Neural cell (in vitro differentiated cells): ENCODE results near the gene HOXA3. TPM values are rescaled to one million over a fixed set of nuclear protein-coding genes. Genes with fewer than 3 reads are reported as not detected.

Source experiments
- H2AFZ ChIP-seq: fragments of 200-600, 300-800 bp; sonication (generic), shearing (Covaris generic); 2 replicates; pipeline ENCODE4 v1.6.0; 2014; ENCODE audit warnings: low read depth, mild to moderate bottlenecking, antibody characterized with exemption, low read length, moderate library complexity
- H3F3A ChIP-seq: fragments of 200-600 bp; shearing (Covaris generic); 2 replicates; pipeline ENCODE4 v1.6.1; 2016; ENCODE audit warnings: mild to moderate bottlenecking, moderate library complexity, mixed read lengths, antibody characterized with exemption, low read length; ENCODE audit not compliant: insufficient read depth, poor library complexity, severe bottlenecking
- H3K27ac ChIP-seq: fragments of 200-600, 300-800 bp; sonication (generic), shearing (Covaris generic); 2 replicates; pipeline ENCODE4 v1.5.1; 2014; ENCODE audit warnings: mild to moderate bottlenecking, low read length, moderate library complexity
- H3K27me3 ChIP-seq: fragments of 300-800, 200-600 bp; sonication (generic), shearing (Covaris generic); 2 replicates; pipeline ENCODE4 v1.6.0; 2014; ENCODE audit warnings: mild to moderate bottlenecking, low read depth, low read length, moderate library complexity; ENCODE audit not compliant: insufficient read depth
- H3K36me3 ChIP-seq: fragments of 300-800, 200-600 bp; sonication (generic), shearing (Covaris generic); 2 replicates; pipeline ENCODE4 v1.5.1; 2014; ENCODE audit warnings: mild to moderate bottlenecking, antibody characterized with exemption, low read length, moderate library complexity; ENCODE audit not compliant: insufficient read depth
- H3K4me2 ChIP-seq: fragments of 300-800, 200-600 bp; sonication (generic), shearing (Covaris generic); 2 replicates; pipeline ENCODE4 v1.6.0; 2014; ENCODE audit warnings: mild to moderate bottlenecking, low read length
- H3K4me3 ChIP-seq: fragments of 300-800, 200-600 bp; sonication (generic), shearing (Covaris generic); 2 replicates; pipeline ENCODE4 v1.5.1; 2014; ENCODE audit warnings: mild to moderate bottlenecking, low read length, moderate library complexity
- H3K79me2 ChIP-seq: fragments of 200-600 bp; shearing (Covaris generic); replicated peaks from 2 replicates; pipeline ENCODE4 v1.6.0; 2014; ENCODE audit warnings: mild to moderate bottlenecking, low read length, moderate library complexity; ENCODE audit not compliant: insufficient read depth
- H3K9ac ChIP-seq: fragments of 300-800, 200-600 bp; sonication (generic), shearing (Covaris generic); 2 replicates; pipeline ENCODE4 v1.6.1; 2016; ENCODE audit warnings: mild to moderate bottlenecking, low read length, mixed read lengths
- H3K9me2 ChIP-seq: fragments of 200-600 bp; shearing (Covaris generic); 2 replicates; pipeline ENCODE4 v1.6.1; 2016; ENCODE audit warnings: mild to moderate bottlenecking, low read length, mixed read lengths; ENCODE audit not compliant: insufficient read depth
- H3K9me3 ChIP-seq: fragments of 200-600, 300-800 bp; sonication (generic), shearing (Covaris generic); 2 replicates; pipeline ENCODE4 v1.6.1; 2016; ENCODE audit warnings: mild to moderate bottlenecking, mixed run types, low read length, moderate library complexity, mixed read lengths
- H4K20me1 ChIP-seq: fragments of 200-600 bp; shearing (Covaris generic); 2 replicates; pipeline ENCODE4 v1.6.1; 2016; ENCODE audit warnings: mild to moderate bottlenecking, mixed run types; ENCODE audit not compliant: insufficient read depth
- EP300 ChIP-seq: fragments of 450-650 bp; conservative IDR thresholded peaks from 2 replicates; pipeline ENCODE4 v1.6.1; 2014; ENCODE audit warnings: antibody characterized with exemption, mild to moderate bottlenecking, moderate library complexity; ENCODE audit not compliant: poor library complexity, severe bottlenecking
- EZH2 ChIP-seq: fragments of 200-600, 300-800 bp; shearing (Covaris generic), sonication (generic); IDR thresholded peaks from 2 replicates; pipeline ENCODE4 v1.6.1; 2014; ENCODE audit warnings: antibody characterized with exemption, low read length, borderline replicate concordance, mild to moderate bottlenecking; ENCODE audit not compliant: insufficient read depth, poor library complexity, severe bottlenecking
- MXI1 ChIP-seq: fragments of 450-650 bp; conservative IDR thresholded peaks from 2 replicates; pipeline ENCODE4 v1.6.1; 2014; ENCODE audit warnings: antibody characterized with exemption, mild to moderate bottlenecking; ENCODE audit not compliant: poor library complexity, severe bottlenecking
- RAD21 ChIP-seq: fragments of 450-650 bp; conservative IDR thresholded peaks from 2 replicates; pipeline ENCODE4 v1.6.1; 2014; ENCODE audit warnings: antibody characterized with exemption, mild to moderate bottlenecking, moderate library complexity
- SMC3 ChIP-seq: fragments of 450-650 bp; conservative IDR thresholded peaks from 2 replicates; pipeline ENCODE4 v1.6.1; 2014; ENCODE audit warnings: antibody characterized with exemption, mild to moderate bottlenecking, moderate library complexity; ENCODE audit not compliant: poor library complexity
- TAF1 ChIP-seq: IDR thresholded peaks from 2 replicates; pipeline ENCODE4 v1.6.1; 2012; ENCODE audit warnings: low read depth
- polyA plus RNA-seq: library from polyadenylated mRNA; depleted of rRNA; stranded (reverse); fragments of >200 nt; gene quantifications from 2 replicates; pipeline ENCODE4 v1.2.3, GENCODE V29; 2014
- TF ChIP-seq, protein P1 (sequence below): IDR thresholded peaks from 2 replicates; pipeline ENCODE4 v1.6.1; 2012; ENCODE audit warnings: borderline replicate concordance

The HOXA3 gene
- polyA plus RNA-seq, 1 donor from 2014 or later: not detected

DNA sequence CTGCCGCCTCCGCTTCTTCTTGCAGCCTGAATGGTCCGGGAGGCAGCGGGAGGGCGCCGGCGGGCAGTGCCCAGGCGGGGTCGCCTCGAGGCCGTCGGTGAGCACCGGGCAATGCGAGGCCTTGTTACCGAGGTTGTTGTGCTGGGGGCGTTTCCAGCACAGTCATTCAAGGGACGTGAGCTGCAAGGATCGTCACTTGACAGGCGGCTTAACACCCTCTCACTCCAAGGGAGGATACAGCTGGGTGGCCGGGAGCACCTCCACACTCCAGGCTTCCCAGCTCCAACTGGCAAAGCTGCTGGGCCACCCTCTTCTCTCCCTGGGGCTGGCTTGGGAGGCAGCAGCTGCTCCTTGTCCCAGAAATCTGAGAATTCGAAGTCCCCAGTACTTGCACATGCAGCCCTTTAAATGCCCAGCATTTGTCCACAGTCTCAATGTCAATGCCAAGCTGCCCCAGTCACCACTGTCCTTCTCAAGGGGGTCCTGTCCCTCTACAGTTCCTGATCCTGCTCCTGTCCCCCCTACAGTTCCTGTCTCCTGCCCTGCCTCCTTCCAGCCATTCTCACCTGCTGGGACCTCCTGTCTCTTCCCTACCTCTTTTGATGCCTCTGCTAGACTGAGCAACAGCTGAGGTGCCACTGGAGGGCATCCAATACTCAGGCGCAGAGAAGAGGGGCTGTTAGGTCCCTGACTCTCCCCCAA is 37.1 kb upstream of the HOXA3 start:
- Histone ChIP-seq H2AFZ (no peak overlapping the region), H3K4me2 (no peak overlapping the region), H3K9me2 (no peaks in the 10 kb centered on the region), H3K27me3 (peaks cover 100% of the 10 kb centered on the region), H3K4me3 (no peak overlapping the region), H3F3A (no peaks in the 10 kb centered on the region), H3K79me2 (no peaks in the 10 kb centered on the region), H3K9me3 (peaks cover 6% of the 10 kb centered on the region), H3K36me3 (no peaks in the 10 kb centered on the region), H4K20me1 (no peaks in the 10 kb centered on the region), H3K27ac (no peak overlapping the region), H3K9ac (no peak overlapping the region)
- no peak for TF ChIP-seq TAF1
- peak; percentile 26 for TF ChIP-seq EZH2

DNA sequence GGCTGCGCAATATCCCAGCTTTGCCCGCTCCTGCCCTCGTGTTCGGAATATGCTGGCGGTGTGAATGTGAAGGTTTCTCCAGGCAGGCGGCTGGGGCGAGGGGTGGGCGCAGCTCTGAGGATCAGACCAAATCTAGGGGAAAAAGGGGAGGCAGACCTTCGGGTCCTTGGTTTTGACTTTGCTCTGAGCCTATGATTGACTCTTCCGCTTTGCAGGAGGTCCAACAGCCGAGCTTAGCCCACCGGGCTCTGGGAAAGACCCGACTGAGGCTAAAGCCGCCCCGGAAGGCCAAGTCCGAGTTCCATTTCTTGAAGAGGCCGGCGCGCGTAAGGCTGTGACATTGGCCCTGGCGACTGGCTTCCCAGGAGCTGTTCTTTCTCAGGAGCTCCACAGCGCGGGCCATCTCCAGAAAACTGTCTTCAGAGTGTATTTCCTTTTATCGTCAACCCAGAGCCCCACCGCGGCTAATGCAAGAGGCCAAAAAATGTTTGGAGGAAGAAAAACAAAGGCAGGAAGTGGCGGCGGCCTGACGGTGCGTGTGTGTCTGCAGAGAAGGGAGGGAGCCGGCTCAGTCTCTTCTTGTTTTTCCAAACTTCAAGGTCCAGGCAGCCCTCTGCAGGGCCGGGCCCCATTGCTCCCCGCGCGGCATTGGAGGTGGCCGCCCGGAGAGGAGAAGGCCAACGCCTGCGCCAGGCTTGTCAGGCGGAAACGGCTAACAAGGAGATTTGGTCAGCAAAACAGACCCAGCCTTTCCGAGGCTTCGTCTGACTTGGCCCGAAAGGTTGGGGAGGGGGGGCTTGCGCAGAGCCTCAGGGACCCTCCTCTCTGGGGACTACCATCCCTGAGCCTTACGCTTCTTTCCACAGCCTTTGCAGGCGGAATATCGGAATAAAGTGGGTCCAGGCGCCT is 36.3 kb upstream of the HOXA3 start:
- no peak for TF ChIP-seq EP300
- TF ChIP-seq, protein P1, sequence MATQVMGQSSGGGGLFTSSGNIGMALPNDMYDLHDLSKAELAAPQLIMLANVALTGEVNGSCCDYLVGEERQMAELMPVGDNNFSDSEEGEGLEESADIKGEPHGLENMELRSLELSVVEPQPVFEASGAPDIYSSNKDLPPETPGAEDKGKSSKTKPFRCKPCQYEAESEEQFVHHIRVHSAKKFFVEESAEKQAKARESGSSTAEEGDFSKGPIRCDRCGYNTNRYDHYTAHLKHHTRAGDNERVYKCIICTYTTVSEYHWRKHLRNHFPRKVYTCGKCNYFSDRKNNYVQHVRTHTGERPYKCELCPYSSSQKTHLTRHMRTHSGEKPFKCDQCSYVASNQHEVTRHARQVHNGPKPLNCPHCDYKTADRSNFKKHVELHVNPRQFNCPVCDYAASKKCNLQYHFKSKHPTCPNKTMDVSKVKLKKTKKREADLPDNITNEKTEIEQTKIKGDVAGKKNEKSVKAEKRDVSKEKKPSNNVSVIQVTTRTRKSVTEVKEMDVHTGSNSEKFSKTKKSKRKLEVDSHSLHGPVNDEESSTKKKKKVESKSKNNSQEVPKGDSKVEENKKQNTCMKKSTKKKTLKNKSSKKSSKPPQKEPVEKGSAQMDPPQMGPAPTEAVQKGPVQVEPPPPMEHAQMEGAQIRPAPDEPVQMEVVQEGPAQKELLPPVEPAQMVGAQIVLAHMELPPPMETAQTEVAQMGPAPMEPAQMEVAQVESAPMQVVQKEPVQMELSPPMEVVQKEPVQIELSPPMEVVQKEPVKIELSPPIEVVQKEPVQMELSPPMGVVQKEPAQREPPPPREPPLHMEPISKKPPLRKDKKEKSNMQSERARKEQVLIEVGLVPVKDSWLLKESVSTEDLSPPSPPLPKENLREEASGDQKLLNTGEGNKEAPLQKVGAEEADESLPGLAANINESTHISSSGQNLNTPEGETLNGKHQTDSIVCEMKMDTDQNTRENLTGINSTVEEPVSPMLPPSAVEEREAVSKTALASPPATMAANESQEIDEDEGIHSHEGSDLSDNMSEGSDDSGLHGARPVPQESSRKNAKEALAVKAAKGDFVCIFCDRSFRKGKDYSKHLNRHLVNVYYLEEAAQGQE: no peak
- no peak for TF ChIP-seq EZH2
- no peak for TF ChIP-seq SMC3
- no peak for TF ChIP-seq MXI1
- TF ChIP-seq RAD21: no peak
- no peaks in the 10 kb centered on the region for H3F3A ChIP-seq
- H3K9me3 ChIP-seq: peaks cover 6% of the 10 kb centered on the region
- no peak overlapping the region for H3K27ac ChIP-seq
- H3K9me2 ChIP-seq: no peaks in the 10 kb centered on the region
- H3K79me2 ChIP-seq: no peaks in the 10 kb centered on the region
- H3K9ac ChIP-seq: no peak overlapping the region
- H3K4me3 ChIP-seq: no peak overlapping the region
- no peak overlapping the region for H3K4me2 ChIP-seq
- H3K36me3 ChIP-seq: no peaks in the 10 kb centered on the region
- H4K20me1 ChIP-seq: no peaks in the 10 kb centered on the region
- no peak overlapping the region for H2AFZ ChIP-seq
- peaks cover 100% of the 10 kb centered on the region for H3K27me3 ChIP-seq
